ENCODE results near the gene DRAM2.

The DRAM2 gene

GRCh38 chr1:111141245-111142220 lies 1.6 kb upstream of the DRAM2 start:
- Histone ChIP-seq H3K9me3 (ENCODE audit: control insufficient read depth, insufficient read depth, low read length) (no peaks in the 10 kb centered on the region), H3K4me1 (ENCODE audit: control insufficient read depth, insufficient read depth, low read length) (peaks cover 21% of the 10 kb centered on the region), H3K27ac (ENCODE audit: low read depth, low read length) (no peak overlapping the region), H3K4me3 (ENCODE audit: low read depth, low read length) (peak overlapping the region; percentile 97), H3K27me3 (ENCODE audit: control insufficient read depth, insufficient read depth, low read length) (no peaks in the 10 kb centered on the region), H3K9ac (ENCODE audit: low read depth, low read length) (no peak overlapping the region; the same call in 1 of the 2 replicates), H3K36me3 (ENCODE audit: control insufficient read depth, insufficient read depth, low read length) (peaks cover 15% of the 10 kb centered on the region)

GRCh38 chr1:111140680-111140967 lies 731 bp upstream of the DRAM2 start:
- peak overlapping the region; percentile 98 for H3K27ac ChIP-seq (ENCODE audit: low read depth, low read length)
- no peaks in the 10 kb centered on the region for H3K9me3 ChIP-seq (ENCODE audit: control insufficient read depth, insufficient read depth, low read length)
- H3K9ac ChIP-seq (ENCODE audit: low read depth, low read length): peak overlapping the region; percentile 86
- H3K27me3 ChIP-seq (ENCODE audit: control insufficient read depth, insufficient read depth, low read length): no peaks in the 10 kb centered on the region
- H3K36me3 ChIP-seq (ENCODE audit: control insufficient read depth, insufficient read depth, low read length): peaks cover 24% of the 10 kb centered on the region
- H3K4me3 ChIP-seq (ENCODE audit: low read depth, low read length): peak overlapping the region; percentile 97
- peaks cover 21% of the 10 kb centered on the region for H3K4me1 ChIP-seq (ENCODE audit: control insufficient read depth, insufficient read depth, low read length)

- peaks cover 21% of the 10 kb centered on the region for H3K4me1 ChIP-seq (ENCODE audit: control insufficient read depth, insufficient read depth, low read length)
- H3K9ac ChIP-seq (ENCODE audit: low read depth, low read length): peak overlapping the region; percentile 86
- no peaks in the 10 kb centered on the region for H3K9me3 ChIP-seq (ENCODE audit: control insufficient read depth, insufficient read depth, low read length)
- H3K27ac ChIP-seq (ENCODE audit: low read depth, low read length): peak overlapping the region; percentile 98
- H3K36me3 ChIP-seq (ENCODE audit: control insufficient read depth, insufficient read depth, low read length): peaks cover 29% of the 10 kb centered on the region
- peak overlapping the region; percentile 97 for H3K4me3 ChIP-seq (ENCODE audit: low read depth, low read length)
- no peaks in the 10 kb centered on the region for H3K27me3 ChIP-seq (ENCODE audit: control insufficient read depth, insufficient read depth, low read length)
Measured at GRCh38 chr1:111139324-111139955, 453 bp downstream of the DRAM2 start.

- peaks cover 6% of the 10 kb centered on the region for H3K4me1 ChIP-seq (ENCODE audit: control insufficient read depth, insufficient read depth, low read length)
- H3K36me3 ChIP-seq (ENCODE audit: control insufficient read depth, insufficient read depth, low read length): peaks cover 39% of the 10 kb centered on the region
- H3K4me3 ChIP-seq (ENCODE audit: low read depth, low read length): no peak overlapping the region
- no peaks in the 10 kb centered on the region for H3K27me3 ChIP-seq (ENCODE audit: control insufficient read depth, insufficient read depth, low read length)
- no peak overlapping the region for H3K9ac ChIP-seq (ENCODE audit: low read depth, low read length)
- H3K27ac ChIP-seq (ENCODE audit: low read depth, low read length): no peak overlapping the region
- H3K9me3 ChIP-seq (ENCODE audit: control insufficient read depth, insufficient read depth, low read length): no peaks in the 10 kb centered on the region
Measured at GRCh38 chr1:111133866-111134265, 6.0 kb downstream of the DRAM2 start.

GRCh38 chr1:111131693-111132092 lies 8.2 kb downstream of the DRAM2 start:
- Histone ChIP-seq H3K36me3 (ENCODE audit: control insufficient read depth, insufficient read depth, low read length) (peaks cover 43% of the 10 kb centered on the region), H3K9me3 (ENCODE audit: control insufficient read depth, insufficient read depth, low read length) (no peaks in the 10 kb centered on the region), H3K4me1 (ENCODE audit: control insufficient read depth, insufficient read depth, low read length) (no peaks in the 10 kb centered on the region), H3K27me3 (ENCODE audit: control insufficient read depth, insufficient read depth, low read length) (no peaks in the 10 kb centered on the region), H3K27ac (ENCODE audit: low read depth, low read length) (no peak overlapping the region), H3K4me3 (ENCODE audit: low read depth, low read length) (no peak overlapping the region), H3K9ac (ENCODE audit: low read depth, low read length) (no peak overlapping the region)

- H3K4me3 ChIP-seq (ENCODE audit: low read depth, low read length): no peak overlapping the region
- H3K9me3 ChIP-seq (ENCODE audit: control insufficient read depth, insufficient read depth, low read length): no peaks in the 10 kb centered on the region
- H3K36me3 ChIP-seq (ENCODE audit: control insufficient read depth, insufficient read depth, low read length): peaks cover 48% of the 10 kb centered on the region
- H3K27me3 ChIP-seq (ENCODE audit: control insufficient read depth, insufficient read depth, low read length): no peaks in the 10 kb centered on the region
- H3K4me1 ChIP-seq (ENCODE audit: control insufficient read depth, insufficient read depth, low read length): no peaks in the 10 kb centered on the region
- H3K9ac ChIP-seq (ENCODE audit: low read depth, low read length): no peak overlapping the region
- no peak overlapping the region for H3K27ac ChIP-seq (ENCODE audit: low read depth, low read length)
Measured at GRCh38 chr1:111129376-111129775, 10.5 kb downstream of the DRAM2 start.

- no peaks in the 10 kb centered on the region for H3K27me3 ChIP-seq (ENCODE audit: control insufficient read depth, insufficient read depth, low read length)
- no peak overlapping the region for H3K4me3 ChIP-seq (ENCODE audit: low read depth, low read length)
- H3K27ac ChIP-seq (ENCODE audit: low read depth, low read length): no peak overlapping the region
- H3K9me3 ChIP-seq (ENCODE audit: control insufficient read depth, insufficient read depth, low read length): no peaks in the 10 kb centered on the region
- peaks cover 60% of the 10 kb centered on the region for H3K36me3 ChIP-seq (ENCODE audit: control insufficient read depth, insufficient read depth, low read length)
- no peaks in the 10 kb centered on the region for H3K4me1 ChIP-seq (ENCODE audit: control insufficient read depth, insufficient read depth, low read length)
- no peak overlapping the region for H3K9ac ChIP-seq (ENCODE audit: low read depth, low read length)
Measured at GRCh38 chr1:111127923-111128643, 11.8 kb downstream of the DRAM2 start.

- no peak overlapping the region for H3K9ac ChIP-seq (ENCODE audit: low read depth, low read length)
- no peaks in the 10 kb centered on the region for H3K27me3 ChIP-seq (ENCODE audit: control insufficient read depth, insufficient read depth, low read length)
- H3K36me3 ChIP-seq (ENCODE audit: control insufficient read depth, insufficient read depth, low read length): peaks cover 63% of the 10 kb centered on the region
- no peak overlapping the region for H3K27ac ChIP-seq (ENCODE audit: low read depth, low read length)
- no peaks in the 10 kb centered on the region for H3K9me3 ChIP-seq (ENCODE audit: control insufficient read depth, insufficient read depth, low read length)
- H3K4me3 ChIP-seq (ENCODE audit: low read depth, low read length): no peak overlapping the region
- H3K4me1 ChIP-seq (ENCODE audit: control insufficient read depth, insufficient read depth, low read length): no peaks in the 10 kb centered on the region
Measured at GRCh38 chr1:111126354-111126753, 13.5 kb downstream of the DRAM2 start.

GRCh38 chr1:111116496-111116895 lies 23.4 kb downstream of the DRAM2 start:
- Histone ChIP-seq H3K27me3 (ENCODE audit: control insufficient read depth, insufficient read depth, low read length) (no peaks in the 10 kb centered on the region), H3K4me3 (ENCODE audit: low read depth, low read length) (no peak overlapping the region), H3K9ac (ENCODE audit: low read depth, low read length) (no peak overlapping the region), H3K4me1 (ENCODE audit: control insufficient read depth, insufficient read depth, low read length) (no peaks in the 10 kb centered on the region), H3K9me3 (ENCODE audit: control insufficient read depth, insufficient read depth, low read length) (no peaks in the 10 kb centered on the region), H3K36me3 (ENCODE audit: control insufficient read depth, insufficient read depth, low read length) (peaks cover 40% of the 10 kb centered on the region), H3K27ac (ENCODE audit: low read depth, low read length) (no peak overlapping the region)

GRCh38 chr1:111110197-111110899 lies 29.5 kb downstream of the DRAM2 start:
- no peaks in the 10 kb centered on the region for H3K4me1 ChIP-seq (ENCODE audit: control insufficient read depth, insufficient read depth, low read length)
- no peaks in the 10 kb centered on the region for H3K27me3 ChIP-seq (ENCODE audit: control insufficient read depth, insufficient read depth, low read length)

More at GRCh38 chr1:111110197-111110899, 29.5 kb downstream of the DRAM2 start:
- Histone ChIP-seq H3K9me3 (ENCODE audit: control insufficient read depth, insufficient read depth, low read length) (peaks cover 4% of the 10 kb centered on the region; the same call in 1 of the 2 replicates), H3K36me3 (ENCODE audit: control insufficient read depth, insufficient read depth, low read length) (no peaks in the 10 kb centered on the region), H3K9ac (ENCODE audit: low read depth, low read length) (no peak overlapping the region), H3K4me3 (ENCODE audit: low read depth, low read length) (no peak overlapping the region), H3K27ac (ENCODE audit: low read depth, low read length) (no peak overlapping the region)
